GM19468 (cell line): Measurements from ENCODE around the gene COA8.

Experiments used
- ATAC-seq: cut with Tn5 transposase; IDR thresholded peaks from one replicate; pipeline ENCODE4 v1.9.1; 2021; ENCODE audit warnings: mild to moderate bottlenecking, moderate library complexity, moderate number of reproducible peaks; ENCODE audit not compliant: unreplicated experiment; ENCODE audit errors: extremely low read depth

COA8 gene

DNA sequence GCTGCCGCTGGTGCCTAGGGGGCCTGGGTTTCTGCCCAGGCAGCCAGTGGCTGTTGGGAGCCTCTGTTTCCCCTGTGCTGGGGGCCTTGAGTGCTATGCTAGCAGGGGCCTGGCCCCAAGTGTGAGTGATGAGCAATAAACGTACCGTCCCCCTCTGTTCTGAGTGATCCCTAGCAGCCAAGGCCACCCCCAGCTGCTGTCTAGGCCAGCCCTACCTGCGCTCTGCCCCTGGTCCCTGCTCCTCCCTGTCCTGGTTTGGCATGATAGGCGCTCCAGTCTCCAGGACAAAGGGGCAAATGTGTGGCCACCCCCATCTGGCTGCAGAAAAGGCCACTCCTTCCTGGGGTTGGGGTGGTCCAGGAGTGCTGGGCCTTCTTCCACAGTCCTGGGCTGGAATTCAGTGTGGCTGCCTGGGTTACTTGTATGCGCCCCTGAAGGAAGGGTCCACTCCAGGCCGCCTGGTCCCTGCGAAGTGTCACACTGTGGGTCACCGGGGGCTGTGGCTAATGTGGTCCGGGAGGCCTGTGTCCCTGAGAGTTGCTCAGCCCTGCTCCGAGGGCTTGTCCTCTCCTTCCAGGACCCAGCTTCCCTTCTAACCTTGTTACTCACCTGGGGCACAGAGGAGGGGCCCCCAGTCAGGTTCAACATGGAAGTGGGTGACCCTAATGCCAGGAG, 26.7 kb upstream of the COA8 start:
- no peak for ATAC-seq

GRCh38 chr14:103536693-103537092, 26.1 kb upstream of the COA8 start:
- no peak for ATAC-seq

DNA sequence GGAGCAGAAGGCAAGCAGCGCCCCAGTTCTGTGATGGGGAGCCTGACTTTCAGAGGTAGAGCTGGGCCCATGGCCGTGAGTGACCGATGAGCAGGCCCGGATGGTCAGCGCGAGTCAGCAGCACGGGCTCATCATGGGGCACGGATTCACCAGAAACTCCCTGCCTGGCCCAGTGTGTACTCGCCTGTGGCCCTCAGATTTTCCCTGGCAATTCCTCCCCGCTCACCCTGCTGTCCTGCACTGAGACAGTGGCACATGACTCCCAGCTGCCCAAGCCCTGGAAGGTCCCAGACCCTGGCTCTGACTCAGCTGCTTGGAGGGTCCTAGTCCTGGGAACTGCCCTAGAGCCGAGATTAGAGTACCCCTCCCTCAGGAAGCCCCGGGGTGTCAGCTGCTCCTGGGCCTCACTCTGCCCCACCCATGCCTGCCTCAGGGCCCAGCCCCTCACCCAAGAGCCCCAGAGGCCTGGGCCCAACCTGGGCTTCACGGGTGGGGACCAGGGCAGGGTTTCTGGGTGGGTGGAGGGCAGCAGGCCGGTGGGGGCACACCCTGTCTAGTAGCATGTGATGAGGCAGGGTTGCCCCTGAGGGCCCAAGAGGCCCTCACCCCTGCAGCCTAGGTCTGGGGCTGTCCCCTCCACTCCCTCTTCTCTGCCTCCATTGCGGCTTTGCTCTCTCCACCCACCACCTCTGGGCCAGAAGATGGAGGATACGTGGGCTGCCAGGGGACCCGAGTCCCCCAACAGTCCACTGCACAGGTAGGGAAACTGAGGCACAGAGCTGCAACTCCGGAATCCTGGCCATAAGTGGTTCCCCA, 25.4 kb upstream of the COA8 start:
- no peak for ATAC-seq

- no peak for ATAC-seq
Measured at GRCh38 chr14:103538291-103539055, 24.3 kb upstream of the COA8 start.

GRCh38 chr14:103539056-103539825, 23.5 kb upstream of the COA8 start:
- no peak for ATAC-seq

- no peak for ATAC-seq
Measured at GRCh38 chr14:103540821-103541708, 21.7 kb upstream of the COA8 start.

- ATAC-seq: no peak
Measured at GRCh38 chr14:103541709-103542604, 20.8 kb upstream of the COA8 start.

DNA sequence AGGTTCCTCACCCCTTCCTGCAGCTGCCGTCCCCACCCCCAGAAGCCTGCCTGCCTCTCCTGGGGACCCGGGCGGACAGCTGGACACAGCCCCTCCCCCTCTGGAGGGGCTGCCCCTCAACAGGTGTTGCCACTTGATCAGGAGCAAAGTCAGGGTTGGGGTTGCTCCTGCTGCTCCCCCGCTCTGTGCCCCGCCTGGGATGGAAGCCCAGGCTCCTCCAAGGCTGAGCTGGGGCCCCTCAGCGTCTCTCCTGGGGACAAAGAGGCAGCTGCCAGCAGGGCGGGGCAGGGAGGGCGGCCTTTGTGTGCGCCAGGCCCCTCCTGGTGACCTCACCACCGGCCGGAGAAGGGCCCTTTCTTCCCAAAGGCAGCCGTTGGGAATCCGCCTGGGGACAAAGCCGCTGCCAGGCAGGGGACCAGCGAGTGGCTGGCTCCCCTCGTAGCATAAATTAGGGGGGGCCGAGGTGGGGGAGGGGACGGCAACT, 20.1 kb upstream of the COA8 start:
- ATAC-seq: no peak

GRCh38 chr14:103543140-103543539, 19.6 kb upstream of the COA8 start:
- ATAC-seq: no peak

GRCh38 chr14:103543721-103544387, 18.9 kb upstream of the COA8 start:
- no peak for ATAC-seq

GRCh38 chr14:103544388-103545218, 18.2 kb upstream of the COA8 start:
- ATAC-seq: no peak

DNA sequence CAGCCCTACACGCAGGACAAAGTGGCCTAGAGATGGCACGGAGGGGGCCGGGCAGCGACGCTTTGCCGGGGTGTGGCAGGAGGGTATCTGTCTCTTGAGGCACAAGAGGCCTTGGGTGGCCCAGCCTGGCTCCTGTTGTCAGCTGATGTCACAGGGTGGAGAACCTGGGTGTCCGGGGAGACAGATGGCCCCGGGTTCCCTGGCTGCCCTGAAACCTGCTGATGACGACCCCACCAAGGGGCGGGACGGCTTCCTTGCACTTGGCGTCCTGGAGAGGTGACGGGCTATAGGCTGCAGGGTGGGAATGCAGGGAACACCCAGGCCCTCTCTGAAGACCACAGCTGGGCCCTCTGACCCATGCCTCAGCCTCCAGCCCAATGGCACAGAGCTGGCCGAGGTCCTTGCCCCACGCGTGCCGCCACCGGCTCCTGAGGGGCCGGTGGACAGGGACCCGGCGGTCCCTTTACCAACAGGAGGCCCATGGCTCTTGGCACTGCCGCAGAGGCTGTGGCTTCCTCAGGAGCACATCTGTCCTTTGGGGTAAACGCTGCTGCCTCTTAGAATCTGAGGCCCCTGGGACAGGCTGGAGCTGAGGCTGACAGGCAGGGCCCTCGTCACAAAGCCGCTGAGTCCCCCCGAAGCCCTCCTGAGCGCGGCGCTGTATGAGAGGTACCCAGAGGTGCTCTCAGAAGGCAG, 17.4 kb upstream of the COA8 start:
- ATAC-seq: no peak

GRCh38 chr14:103545915-103546651, 16.7 kb upstream of the COA8 start:
- ATAC-seq: no peak

- no peak for ATAC-seq
Measured at GRCh38 chr14:103546652-103547454, 15.9 kb upstream of the COA8 start.

- ATAC-seq: no peak
Measured at GRCh38 chr14:103547455-103547940, 15.3 kb upstream of the COA8 start.
